HG02759 (cell line): ENCODE measurements around the gene WRNIP1.

Experiments used
- ATAC-seq: cut with Tn5 transposase; IDR thresholded peaks from one replicate; pipeline ENCODE4 v1.9.1; 2021; ENCODE audit warnings: mild to moderate bottlenecking, moderate library complexity; ENCODE audit not compliant: unreplicated experiment

Gene WRNIP1

DNA sequence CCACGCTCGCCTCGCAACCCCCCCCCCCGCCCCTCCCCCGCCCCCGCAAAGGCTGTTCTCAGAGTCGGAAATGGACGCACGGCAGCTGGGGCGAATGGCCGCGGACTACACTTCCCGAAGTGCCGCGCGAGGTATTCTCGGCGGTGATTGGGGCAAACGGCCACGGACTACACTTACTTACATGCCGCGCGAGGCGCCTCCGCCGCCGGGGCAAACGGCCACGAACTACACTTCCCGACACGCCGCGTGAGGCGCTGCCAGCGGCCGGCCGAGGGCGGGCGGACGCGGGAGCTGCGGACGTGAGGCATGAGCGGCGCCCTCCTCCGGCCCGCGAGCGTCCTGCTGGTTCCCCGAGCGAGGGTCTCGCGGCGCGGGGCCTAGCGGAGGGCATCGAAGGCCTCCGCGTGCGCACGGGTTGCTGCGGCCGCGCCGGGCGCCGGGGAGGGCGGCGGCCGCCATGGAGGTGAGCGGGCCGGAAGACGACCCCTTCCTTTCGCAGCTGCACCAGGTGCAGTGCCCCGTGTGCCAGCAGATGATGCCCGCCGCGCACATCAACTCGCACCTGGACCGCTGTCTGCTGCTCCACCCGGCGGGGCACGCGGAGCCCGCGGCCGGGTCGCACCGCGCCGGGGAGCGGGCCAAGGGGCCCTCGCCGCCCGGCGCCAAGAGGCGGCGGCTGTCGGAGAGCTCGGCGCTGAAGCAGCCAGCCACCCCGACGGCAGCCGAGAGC is at the start of gene WRNIP1:
Gene WRNIP1, plus strand, starts transcription at position 228 of the 730 bp plus-strand sequence. Its CDS starts 230 bp downstream, at position 458.
- peak; percentile 85 for ATAC-seq

DNA sequence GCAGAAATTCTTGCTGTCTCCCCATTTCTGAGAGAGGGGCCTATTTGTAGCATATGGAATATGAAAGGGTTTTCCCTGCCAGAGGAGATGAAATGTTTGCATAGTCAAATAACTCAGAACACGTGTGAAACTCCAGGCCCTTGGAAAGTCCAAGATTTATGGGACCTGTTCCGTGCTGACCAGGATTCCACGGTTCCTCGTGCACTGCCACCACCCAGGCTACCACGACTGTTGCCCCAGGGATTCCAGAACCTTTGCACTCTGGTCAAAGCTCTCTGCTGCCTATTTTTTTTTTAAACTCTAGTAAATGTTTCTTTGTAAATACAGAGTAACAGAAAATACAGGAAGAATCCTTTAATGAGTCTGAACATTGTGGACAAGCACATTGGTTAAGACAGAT is 49.5 kb upstream of the WRNIP1 start:
- no peak for ATAC-seq

DNA sequence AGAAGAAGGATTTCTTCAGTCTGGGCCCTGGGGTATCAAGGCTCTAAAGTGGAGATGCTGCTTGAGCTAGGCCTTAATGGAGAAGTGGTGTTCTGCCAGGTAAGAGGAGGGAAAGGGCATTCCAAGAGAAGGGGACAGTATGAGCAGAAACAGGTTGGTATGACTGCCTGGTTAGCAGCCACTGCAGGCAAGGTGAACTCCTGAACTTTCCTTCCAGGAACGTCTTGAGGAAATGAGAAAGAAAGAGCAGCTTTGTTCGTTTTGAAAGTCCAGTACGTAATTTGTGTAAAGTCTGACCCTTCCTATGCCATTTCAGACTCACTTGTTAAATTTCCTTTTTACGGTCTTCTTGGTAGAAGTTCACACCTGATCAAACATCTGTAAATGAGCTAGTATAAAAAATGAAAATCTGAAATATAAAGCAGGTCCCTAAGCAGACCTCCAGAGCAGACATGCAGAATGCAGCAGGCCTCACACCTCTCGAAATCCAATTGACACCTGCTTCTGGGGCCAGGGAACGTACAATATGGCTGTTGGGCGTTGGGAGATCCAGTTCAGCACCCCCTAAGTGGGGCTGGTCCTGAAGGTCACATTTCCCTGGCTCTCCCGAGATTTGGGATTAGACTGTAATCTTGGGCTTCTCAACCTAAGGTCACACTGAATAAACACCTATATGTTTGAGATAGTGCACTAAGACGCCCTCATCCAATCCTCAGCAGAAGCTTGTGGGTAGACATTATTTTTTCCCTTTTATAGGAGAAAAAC is 48.1 kb upstream of the WRNIP1 start:
- ATAC-seq, result no peak

DNA sequence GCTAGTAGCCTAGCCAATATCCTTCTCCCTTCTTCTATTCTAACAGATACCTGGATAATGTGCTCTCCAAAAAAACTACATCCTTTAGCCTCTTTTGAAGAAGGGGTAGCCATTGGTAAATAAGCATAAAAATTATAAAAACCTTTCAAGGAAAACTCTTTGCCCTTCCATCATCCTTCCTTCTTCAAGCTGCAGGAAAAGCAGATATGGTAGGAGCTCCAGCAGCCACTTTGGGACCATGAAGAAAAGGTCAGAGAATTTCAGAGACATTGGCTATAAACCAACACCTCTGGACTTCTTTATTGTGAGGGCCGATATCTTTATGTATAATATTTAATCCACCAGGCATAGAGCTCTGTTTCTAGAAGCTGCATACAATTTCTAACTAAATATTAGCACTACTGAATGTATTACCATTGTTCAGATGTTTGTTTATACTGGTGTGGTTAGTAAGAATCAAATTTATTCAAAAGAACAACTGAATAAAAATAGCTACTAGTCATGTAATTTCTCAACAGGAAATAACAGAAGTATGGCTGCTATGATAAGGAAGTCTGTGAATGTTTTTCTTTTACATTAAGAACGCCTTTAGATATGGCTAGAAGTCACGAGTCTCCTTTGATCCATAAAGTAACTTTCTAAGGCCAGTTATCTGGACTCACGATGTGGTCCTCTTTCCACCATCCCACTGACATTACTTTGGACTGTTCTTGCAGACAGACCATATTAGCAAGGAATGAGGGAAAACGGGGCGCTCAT is 46.7 kb upstream of the WRNIP1 start:
- ATAC-seq, result no peak

DNA sequence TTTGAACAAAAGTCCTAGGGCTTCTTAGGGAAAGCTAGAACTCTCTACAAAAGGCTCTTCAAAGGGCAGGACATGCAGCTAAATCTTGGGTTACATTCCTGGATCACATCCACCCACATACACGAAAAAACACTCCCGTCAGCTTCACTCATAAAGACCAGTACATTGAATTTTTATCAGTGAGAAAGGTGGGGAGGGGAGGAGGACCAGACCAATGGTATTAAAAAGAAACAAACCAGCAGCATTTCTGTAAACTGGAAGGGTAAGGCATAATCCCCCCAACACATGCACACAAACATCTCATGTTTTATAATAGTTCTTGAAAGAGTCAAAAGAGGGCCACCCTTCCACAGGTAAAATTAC is 46.1 kb upstream of the WRNIP1 start:
- ATAC-seq, result no peak

DNA sequence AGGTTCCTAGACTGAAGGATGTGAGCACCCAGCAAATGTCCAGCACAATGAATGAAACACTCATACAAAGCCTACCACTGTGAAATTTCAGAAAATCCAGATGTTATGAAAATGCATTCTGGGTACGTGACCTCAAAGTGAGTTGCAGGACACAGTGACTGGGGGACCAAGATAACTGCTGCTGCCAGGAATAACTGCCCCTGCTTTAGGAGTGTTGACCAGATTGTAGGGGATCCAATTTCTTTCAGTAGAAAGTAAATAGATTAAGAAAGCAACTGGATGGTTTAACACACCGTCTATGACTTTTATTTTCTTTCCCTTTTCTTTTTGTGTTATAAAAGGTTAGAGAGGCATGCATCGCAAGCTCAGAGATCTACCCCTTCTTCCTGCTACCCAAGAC is 44.0 kb upstream of the WRNIP1 start:
- no peak for ATAC-seq

DNA sequence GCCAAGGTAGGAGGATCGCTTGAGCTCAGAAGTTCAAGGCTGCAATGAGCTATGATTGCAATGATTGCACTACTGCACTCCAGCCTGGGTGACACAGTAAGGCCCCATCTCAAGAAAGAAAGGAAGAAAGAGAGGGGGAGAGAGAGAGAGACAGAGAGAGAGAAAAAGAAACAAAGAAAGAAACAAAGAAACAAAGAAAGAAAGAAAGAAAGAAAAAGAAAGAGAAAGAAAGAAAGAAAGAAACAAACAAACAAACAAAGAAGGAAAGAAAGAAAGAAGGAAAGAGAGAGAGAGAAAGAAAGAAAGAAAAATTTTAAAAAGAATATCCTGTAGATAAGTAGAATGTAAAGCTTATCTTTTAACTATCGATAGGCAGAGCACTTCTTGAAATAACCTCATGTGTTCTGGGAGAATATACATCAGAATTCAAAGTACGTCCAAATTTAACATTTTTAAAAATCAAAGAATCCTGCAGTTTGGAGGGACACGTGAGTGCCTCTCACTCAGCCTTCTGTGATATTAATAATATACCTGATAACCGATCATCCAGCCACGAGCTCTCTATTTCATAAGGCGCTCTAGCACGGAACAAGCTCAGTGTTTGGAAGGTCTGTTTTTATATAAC is 39.7 kb upstream of the WRNIP1 start:
- ATAC-seq, result no peak

DNA sequence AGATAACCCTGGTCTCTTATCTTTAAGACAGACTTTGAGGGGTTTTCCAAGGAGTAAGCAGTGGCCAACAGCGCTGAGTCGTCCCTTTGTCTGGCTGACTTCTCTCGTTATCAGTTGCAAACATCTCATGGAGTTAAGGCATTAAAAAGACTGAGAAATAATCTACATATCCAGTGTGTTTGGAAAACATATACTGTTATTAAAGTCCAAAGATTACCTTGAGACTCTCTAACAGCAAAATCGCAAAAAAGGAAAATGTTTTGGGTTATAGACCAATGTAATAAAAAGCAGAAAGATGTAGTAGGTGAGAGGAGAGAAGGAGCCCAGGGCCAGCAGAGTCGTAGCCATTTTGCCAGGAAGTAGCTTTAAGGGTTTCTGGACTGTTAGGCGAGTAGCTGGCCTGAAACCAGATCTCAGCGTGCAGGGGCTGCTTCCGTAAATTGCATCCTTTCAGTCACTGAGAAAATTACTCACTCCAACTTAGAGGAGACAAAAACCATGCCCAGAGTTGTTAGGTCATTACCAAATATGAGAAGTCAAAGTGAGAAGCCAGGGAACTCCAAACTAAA is 39.1 kb upstream of the WRNIP1 start:
- no peak for ATAC-seq

DNA sequence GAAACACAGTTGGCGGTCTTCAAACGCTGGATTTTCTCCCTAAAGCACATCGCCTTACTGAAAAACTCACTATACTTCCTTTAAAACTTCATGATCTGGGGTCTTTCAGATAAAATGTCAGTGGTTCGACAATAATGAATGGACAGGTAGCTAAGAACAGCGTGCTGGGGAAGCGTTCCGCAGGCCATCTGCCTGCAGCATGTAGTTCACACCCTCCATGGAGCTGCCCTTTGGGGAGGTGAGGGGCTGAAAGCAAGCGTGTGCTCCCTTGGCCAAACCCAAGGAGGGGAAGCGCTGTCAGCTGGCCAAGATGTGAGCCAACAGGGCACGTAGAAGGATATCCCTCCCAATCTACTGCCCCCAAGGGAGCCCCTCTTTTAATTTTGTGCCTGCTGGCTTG is 35.3 kb upstream of the WRNIP1 start:
- no peak for ATAC-seq

DNA sequence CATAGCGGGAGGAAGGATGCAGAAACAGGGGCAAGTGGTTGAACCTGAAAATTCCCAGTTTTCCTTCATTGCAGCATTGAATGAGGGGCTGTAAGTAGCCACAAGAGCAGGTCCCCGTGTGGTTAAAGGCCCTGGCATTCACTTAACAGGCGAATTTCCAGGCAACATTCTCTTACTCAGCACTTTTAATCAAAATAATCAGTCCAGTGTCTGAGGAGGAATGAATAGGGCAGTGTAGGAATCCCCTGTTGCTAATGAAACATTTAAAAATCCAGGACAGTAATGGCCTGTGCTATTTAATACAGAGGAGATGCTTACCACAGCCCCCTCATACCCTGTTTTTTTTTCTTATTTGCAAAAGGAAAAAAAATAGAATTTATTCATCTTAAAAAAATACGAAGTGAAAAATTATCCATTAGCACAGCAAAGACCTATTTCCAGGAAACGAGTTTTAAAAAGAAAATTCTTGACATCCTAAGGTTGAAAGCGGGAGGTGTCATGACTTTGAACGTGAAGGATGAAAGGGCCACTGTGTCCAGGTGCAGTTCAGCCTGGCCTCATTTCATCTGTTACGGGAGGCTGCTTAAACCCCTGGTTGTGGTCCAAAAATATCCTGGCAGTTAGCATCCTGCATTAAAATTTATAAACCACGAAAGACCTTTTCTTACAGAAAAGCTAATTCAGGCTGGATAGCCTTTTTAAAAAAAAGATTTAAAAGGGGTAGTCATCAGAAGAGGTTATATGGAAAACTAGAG is 34.7 kb upstream of the WRNIP1 start:
- no peak for ATAC-seq

DNA sequence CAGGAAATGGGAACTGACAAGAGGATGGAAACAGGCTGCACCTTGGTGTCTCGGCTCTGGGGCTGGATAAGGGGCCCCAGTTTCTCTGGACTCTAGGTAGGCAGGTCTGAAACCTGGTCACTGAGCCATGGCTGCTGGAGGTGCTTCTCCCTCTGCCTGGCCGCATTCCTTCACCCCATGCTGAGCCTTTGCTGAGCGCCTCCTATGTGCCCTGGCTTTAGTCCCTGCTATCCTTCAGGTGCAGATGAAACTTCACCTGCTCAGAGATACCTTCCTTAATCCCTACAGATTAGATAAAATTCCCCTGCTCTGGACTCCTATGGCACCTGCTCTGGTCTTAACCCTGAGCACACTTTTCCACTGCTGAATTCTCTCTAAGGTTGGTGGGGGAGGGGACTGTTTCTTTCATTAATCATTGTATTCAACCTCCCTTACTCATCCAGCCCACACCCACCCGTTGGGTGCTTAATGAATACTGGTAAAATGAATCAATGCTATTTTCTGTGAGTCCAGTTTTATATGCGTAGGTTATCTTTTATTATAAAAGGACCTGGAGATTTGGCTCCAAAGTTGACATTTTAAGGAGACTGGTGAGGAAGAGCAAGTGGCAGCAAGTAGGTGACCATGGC is 33.8 kb upstream of the WRNIP1 start:
- ATAC-seq, result no peak

DNA sequence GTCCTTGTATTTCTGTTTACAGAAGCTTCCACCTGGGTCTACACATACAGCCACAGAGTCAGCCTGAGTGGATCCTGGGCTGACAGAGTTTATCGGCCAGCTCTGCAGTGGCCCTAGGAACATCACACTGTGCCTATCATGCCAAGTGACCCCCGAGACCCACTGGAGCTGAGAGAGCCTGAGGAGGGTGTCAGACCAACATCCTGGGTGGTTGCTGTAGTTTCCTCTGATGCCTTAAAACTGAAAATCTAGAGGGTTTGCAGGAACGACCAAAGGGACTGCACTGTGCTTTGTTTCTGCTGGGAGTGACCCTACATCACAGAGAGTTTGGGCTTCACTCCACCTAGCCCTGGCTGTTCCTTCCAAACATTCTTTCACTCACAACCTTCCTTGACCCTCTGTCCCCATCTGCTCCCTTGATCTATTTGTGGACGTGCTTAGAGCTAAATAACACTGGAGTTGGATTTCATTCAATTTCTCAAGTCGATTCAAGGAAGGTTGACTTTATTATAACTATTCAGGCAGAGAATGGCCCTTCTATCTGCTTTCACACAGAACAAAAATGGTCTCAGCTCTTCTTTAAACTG is 32.6 kb upstream of the WRNIP1 start:
- ATAC-seq, result no peak

DNA sequence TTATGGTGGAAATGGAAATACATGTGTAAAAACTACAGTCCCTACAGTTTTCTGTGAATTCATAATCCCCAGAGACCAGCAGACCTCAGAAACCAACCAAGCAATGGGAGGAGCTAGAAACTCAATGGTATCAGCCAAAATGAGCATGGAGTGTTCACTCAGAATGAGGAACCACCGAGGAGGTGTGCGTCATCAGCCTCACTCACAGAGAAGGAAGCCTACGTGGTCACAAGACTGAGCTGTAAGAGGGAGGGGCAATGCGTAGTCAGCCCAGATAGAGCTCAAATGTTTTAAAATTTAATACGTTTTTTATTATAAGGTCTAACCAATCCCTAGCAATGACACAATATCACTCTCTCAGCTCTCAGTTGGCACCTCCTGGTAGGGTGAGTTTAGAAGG is 31.9 kb upstream of the WRNIP1 start:
- peak; percentile 94 for ATAC-seq

DNA sequence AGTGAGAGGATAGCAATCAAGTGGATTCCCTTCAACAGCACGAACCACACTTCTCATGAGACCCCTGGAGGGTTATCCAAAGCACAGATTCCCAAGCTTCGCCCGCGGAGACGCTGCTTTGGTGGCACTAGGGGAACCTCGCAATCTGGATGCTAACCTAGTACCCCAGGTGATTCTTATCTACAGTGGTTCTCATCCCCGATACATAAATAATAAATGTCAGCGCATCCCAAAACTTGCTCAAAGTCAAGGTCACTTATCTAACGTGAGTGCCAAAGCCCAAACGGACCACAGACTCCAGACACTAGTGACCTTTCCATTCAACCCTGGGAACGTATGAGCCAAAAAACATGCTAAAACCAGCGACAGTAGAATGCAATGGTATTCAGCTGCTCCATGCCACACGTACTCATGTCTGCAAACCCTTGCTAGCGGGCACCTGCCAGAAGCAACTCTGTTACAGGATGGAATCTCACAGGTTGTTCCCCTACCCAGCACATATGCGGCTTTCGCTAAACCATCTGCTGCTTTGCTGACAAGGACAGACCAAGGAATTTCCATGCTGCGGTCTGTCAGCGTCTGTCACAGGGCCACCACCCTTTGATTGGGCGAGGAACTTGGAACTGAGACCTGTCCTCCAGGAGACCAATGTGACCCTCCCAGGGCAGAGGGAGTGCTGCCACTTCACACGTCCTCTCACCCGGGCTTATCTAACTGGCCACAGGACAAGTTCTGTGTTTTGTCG is 31.3 kb upstream of the WRNIP1 start:
- ATAC-seq, result no peak

DNA sequence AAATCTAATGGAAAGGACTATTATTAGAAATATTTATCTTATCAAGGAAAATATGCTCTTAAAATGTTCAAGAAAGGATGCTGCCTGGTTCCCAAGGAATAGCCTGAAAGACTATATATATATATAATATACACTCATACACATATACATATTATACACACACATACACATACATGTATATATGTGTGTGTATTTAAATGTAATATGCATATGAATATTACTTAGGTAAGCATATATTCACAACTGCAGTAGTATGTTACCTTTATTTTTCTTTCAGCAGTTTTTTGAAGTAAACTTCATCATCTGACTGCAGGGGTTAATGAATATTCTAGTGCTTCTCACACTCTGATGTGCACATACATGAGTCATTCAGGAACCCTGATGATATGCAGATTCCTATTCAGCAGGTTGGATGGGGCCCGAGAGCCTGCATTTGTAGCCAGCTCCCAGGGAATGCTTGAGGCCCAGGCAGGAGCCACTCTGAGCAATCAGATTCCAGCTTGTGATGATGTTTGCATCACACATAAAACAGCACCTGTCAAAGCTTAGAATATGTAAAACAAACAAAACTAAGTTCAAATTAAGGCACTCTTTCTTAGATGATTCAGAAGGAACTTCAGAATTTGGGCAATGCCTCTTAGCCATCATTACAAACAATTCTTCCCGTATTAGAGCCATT is 30.6 kb upstream of the WRNIP1 start:
- ATAC-seq, result no peak

DNA sequence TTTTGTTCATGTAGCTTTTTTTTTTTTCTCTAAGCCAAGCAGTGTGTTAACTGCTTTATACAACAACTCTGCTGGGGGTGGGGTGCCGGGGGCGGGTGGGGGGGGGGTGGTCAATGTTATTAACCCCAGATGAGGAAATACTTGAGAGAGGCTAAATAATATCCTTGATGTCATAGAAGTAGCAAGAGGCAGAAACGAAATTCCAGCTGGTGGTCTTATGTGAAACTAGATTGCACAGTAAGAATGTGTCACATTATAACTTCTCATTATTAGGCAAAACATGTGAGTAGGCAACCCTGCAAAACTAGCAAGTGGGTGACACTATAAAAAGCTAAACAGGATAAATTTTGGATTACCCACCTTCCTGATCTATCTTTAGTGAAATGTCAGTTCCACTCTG is 27.3 kb upstream of the WRNIP1 start:
- ATAC-seq, result no peak

DNA sequence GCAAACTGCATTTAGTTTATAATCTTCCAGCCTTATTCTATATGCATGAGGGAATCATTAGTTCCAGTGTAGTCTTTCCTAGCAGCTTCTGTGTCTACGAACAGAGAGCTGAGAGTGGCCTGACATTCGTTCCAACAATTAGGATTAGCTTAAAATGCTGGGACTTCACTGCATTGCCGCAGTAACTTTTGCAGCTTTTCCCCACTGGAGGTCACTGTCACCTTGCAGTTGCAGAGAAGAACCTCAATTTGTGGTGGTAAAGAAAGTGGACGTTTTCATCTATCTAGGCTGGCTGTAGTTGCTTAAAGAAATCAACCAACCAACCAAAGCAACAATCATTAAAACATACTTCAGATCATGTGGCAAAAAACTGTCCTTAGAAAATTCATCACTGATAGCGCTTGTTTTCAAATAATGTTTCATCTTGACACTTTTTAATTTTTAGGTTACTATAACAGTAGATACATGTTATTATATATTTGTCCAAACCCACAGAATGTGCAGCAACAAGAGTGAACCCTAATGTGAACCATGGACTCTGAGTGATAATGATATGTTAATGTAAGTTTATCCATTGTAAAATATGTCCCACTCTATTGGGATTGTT is 26.7 kb upstream of the WRNIP1 start:
- peak; percentile 43 for ATAC-seq

DNA sequence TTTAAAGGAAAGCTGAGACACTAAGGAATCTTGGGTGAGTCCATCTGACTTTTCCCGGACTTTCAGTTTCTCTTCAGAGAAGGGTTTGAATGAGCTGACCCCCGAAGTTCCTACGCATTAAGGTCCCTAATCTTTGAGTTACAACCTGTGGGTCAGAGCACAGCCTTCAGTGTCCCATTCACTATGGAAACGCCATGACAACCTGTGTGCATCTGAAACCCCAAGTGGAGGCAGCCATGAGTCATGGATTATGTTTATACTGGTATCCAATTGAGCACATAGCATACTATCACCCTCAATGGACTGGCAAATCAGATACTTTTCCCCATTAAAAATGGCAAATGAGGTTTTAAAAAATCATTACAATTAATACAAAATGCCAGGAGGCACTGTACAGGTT is 25.9 kb upstream of the WRNIP1 start:
- ATAC-seq, result no peak
